SJSA1 (cell line): ENCODE measurements around the gene MTA2. TPM values are rescaled to one million over a fixed set of nuclear protein-coding genes. Genes with fewer than 3 reads are reported as not detected.
"Not testable (repeated sequence)": the region's sequence is repeated elsewhere in the genome, so short reads cannot be mapped to it uniquely, and the experiment has no call there.

Source experiments
- DNase-seq, 2 experiments: peaks; one replicate each; pipeline ENCODE4 v3.0.0-alpha.2; 2015 to 2020; ENCODE audit warnings: low spot score in 2 of 2, low read depth in 1 of 2
- H3K27ac ChIP-seq: fragments of 250-450 bp; sonication (Bioruptor Pico); 2 replicates; pipeline ENCODE4 v1.5.1; 2020; ENCODE audit warnings: mild to moderate bottlenecking, moderate library complexity
- H3K27me3 ChIP-seq: fragments of 250-450 bp; sonication (Bioruptor Pico); replicated peaks from 2 replicates; pipeline ENCODE4 v1.5.1; 2020; ENCODE audit warnings: mild to moderate bottlenecking, moderate library complexity
- H3K36me3 ChIP-seq: fragments of 250-450 bp; sonication (Bioruptor Pico); 2 replicates; pipeline ENCODE4 v1.5.1; 2020; ENCODE audit warnings: mild to moderate bottlenecking
- H3K4me1 ChIP-seq: fragments of 250-450 bp; sonication (Bioruptor Pico); replicated peaks from 2 replicates; pipeline ENCODE4 v1.6.1; 2021; ENCODE audit warnings: mild to moderate bottlenecking
- H3K4me3 ChIP-seq: fragments of 250-450 bp; sonication (Bioruptor Pico); 2 replicates; pipeline ENCODE4 v1.5.1; 2020; ENCODE audit warnings: mild to moderate bottlenecking
- H3K9me3 ChIP-seq: fragments of 250-450 bp; sonication (Bioruptor Pico); replicated peaks from 2 replicates; pipeline ENCODE4 v1.5.1; 2020; ENCODE audit warnings: mild to moderate bottlenecking
- total RNA-seq: library from RNA; depleted of rRNA; stranded (reverse); fragments of >200 nt; shearing (Covaris generic); gene quantifications from 2 replicates; pipeline ENCODE4 v1.2.3, GENCODE V29; 2014; rRNA removed

The MTA2 gene
- 128 and 214 TPM in 2 replicates for total RNA-seq

DNA sequence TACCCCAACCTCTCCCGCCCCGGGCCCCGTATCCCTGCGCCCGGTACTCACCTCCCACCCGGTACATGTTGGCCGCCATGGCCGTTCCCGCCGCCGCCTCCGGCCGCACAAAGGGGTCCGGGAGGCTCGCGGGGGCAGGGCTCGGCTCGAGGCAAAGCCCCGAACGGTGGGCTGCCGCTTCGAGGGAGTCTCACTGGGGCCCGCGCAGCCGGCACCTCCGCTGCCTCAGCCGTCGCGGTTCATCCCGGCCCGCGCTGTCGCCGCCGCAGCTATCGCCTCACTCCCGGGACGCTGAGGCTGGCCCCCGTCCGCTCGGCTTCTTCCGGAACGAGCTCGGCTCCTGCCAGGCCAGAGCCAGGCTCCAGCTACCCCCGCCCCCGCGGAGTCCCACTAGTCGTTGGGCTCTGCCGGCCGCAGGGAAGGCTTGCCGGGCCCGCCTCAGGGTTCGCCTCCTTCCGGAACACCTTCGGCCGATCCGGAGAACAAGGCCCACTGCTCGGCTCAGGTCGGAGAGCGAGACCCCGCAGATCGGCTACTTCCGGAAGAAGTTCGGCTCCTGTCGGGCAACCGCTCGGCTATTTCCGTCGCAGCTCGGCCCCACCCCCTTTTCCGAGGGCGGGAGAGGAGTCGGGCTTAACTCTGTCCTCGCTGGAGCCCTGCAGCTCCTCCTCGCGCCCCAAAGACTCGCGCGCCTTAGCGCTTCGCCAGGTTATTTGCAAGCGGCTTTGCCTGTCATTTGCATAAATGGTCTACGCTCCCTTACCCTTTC lies at the start of gene MTA2:
Gene MTA2, minus strand, starts transcription at position 494 of the 769 bp plus-strand sequence. Its CDS starts 415 bp downstream, at position 79.
- H3K4me1 ChIP-seq, result peaks cover 28% of the 10 kb centered on the region
- H3K27ac ChIP-seq, result peak within 1 kb of the TSS; percentile 71
- no peaks in the 10 kb centered on the region for H3K9me3 ChIP-seq
- no peaks in the 10 kb centered on the region for H3K27me3 ChIP-seq
- H3K36me3 ChIP-seq, result peaks cover 68% of the 10 kb centered on the region
- peak within 1 kb of the TSS; percentile 90 for H3K4me3 ChIP-seq
- DNase-seq, result peak; percentile 100

DNA sequence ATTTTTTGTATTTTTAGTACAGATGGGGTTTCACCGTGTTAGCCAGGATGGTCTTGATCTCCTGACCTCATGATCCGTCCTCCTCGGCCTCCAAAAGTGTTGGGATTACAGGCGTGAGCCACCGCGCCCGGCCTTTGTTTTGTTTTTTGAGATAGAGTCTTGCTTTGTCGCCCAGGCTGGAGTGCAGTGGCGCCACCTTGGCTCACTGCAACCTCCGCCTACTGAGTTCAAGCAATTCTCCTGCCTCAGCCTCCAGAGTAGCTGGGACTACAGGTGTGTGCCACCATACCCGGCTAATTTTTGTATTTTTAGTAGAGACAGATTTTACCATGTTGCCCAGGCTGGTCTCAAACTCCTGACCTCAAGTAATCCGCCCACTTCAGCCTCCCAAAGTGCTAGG lies 48.6 kb upstream of the MTA2 start:
- DNase-seq, H3K27ac ChIP-seq, H3K27me3 ChIP-seq, H3K4me3 ChIP-seq, H3K9me3 ChIP-seq: not testable (repeated sequence)
- Histone ChIP-seq H3K4me1 (peaks cover 16% of the 10 kb centered on the region), H3K36me3 (peaks cover 49% of the 10 kb centered on the region)

DNA sequence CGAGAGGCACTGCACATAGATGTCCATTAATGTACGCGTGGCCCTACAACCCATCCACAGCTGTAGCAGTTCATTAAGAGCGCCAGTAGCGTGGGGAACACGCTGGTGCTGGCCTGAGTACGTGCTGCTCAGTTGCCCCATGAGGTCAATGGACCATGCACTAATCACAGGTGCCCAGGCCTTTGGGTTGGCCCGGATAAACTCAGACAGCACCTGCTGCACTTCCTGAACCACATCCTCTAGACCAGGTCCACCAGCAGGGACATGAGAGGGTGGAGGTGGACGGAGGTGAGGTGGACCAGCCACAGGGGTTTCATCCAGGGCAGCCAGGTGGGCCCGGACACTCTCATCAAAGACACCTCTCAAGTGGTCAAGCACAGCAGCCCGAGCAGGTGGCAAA lies 47.8 kb upstream of the MTA2 start:
- DNase-seq, result no peak
- Histone ChIP-seq H3K9me3 (no peaks in the 10 kb centered on the region; the same call in 1 of the 2 replicates), H3K27me3 (no peaks in the 10 kb centered on the region), H3K4me3 (no peak overlapping the region), H3K27ac (no peak overlapping the region), H3K4me1 (peaks cover 20% of the 10 kb centered on the region), H3K36me3 (peaks cover 56% of the 10 kb centered on the region)

DNA sequence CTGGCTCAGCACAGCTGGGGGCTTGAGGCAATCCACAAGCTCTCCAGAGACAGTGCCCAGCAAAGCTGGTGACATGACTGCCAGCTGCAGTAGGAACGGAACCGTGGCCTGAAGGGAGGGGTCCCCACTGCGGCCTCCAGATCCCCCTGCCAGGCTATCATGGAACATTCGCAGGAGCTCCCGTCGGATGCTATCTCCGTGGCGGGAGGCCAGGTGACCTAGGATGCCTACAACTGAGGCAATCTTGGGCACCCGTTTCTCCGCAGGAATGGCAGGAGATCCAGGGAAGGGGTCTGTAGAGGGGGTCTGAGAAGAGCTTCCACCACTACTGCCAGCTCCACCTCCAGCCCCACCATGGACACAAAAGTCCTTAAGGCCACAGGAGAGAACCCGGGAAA lies 47.3 kb upstream of the MTA2 start:
- no peak overlapping the region for H3K27ac ChIP-seq
- H3K27me3 ChIP-seq, result no peaks in the 10 kb centered on the region
- no peak overlapping the region for H3K4me3 ChIP-seq
- peaks cover 61% of the 10 kb centered on the region for H3K36me3 ChIP-seq
- H3K9me3 ChIP-seq, result no peaks in the 10 kb centered on the region; the same call in 1 of the 2 replicates
- no peak for DNase-seq
- peaks cover 15% of the 10 kb centered on the region for H3K4me1 ChIP-seq

DNA sequence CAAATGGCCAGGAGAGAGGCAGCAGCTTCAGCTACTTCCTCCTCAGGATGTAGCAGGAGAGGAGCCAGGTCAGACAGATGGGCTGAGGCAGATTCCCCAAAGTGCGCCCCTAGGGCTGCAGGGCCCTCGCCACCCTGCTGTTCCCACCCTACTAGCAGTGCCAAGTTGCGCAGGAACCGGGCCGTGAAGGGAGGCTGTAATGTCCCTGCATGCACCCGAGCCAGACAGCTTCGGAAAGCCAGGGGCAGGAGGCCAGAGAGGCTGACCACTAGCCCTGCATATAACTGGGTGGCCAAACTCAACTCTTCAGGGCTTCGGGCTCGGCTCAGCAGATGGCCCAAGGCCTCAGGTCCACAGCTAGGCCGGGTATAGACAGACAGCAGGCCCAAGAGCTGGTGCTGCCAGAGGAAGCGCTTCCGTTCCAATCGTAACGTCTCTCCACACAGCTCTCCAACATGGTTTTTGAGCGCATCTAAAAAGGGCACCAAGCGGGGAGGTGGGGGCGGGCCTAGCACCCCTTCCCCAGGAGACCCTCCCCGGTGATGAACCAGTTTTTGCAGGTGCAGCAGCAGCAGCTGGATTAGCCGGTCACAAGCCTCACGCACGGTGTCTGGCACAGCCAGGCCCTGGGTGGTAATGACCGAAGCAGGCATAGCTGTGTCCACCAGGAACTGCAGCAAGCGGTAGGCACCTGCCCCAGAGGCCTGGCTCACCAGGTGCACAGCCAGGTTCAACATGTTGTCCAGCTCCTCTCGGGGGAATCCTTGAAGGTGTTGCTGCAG lies 46.7 kb upstream of the MTA2 start:
- no peak for DNase-seq
- no peak overlapping the region for H3K27ac ChIP-seq
- peaks cover 15% of the 10 kb centered on the region for H3K4me1 ChIP-seq
- no peaks in the 10 kb centered on the region for H3K27me3 ChIP-seq
- H3K9me3 ChIP-seq, result no peaks in the 10 kb centered on the region; the same call in 1 of the 2 replicates
- H3K4me3 ChIP-seq, result no peak overlapping the region
- H3K36me3 ChIP-seq, result peaks cover 67% of the 10 kb centered on the region

DNA sequence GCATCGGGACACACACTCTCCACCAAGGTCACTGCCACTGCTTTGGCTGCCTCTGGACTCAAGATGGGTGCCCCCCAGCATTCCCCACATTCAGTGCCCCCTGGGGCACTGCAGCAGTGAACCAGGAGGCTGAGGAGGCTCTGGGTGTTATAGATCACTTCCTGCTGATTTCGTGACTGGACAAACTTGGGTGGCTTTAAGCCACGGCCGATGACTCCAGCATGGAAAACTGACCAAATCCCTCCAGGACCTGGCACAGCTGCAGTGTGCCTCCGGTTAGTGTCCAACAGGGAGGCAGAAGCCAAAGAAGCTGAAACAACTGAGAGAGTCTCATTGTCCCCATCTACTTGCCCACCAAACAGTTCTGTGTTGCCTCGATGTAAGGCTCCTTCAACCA lies 45.9 kb upstream of the MTA2 start:
- Histone ChIP-seq H3K4me1 (peaks cover 15% of the 10 kb centered on the region), H3K9me3 (no peaks in the 10 kb centered on the region), H3K27ac (no peak overlapping the region), H3K27me3 (no peaks in the 10 kb centered on the region), H3K4me3 (no peak overlapping the region), H3K36me3 (peaks cover 71% of the 10 kb centered on the region)
- no peak for DNase-seq

DNA sequence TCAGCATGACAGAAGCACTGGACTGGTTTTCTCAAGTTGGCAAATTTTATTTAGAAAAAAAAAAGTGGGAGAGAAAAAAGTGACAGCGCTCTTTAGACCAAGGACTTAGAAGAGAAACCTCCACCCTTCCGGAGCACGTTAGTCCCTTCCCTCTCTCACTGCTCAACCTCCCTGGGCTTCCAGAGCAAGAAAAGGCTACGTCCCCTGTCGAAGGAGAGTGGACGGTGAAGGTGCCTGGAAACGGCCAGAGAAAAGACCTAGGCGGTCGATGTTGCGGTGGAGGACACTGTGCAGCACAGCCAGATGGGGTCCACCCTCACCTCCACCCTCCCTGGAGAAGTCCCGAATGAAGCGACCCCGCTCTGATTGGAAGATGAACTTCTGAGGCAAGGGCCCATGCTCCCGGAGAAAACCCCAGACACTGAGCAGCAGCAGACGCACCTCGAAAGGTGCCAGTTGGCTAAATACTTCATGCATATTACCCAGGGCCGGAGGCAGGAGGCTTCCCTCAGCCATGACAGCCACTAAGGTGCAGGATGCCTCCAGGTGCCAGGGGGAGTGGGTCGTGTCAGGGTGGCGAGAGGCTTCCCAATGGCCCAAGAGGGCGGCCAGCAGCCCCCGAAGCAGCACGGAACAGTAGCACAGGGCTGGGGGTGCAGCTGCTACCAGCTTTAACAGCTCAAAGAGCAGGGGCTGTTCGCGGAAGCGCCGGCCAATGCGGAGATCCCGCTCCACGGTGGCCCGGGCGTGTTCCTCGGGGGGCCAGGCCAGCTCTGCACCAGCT lies 45.4 kb upstream of the MTA2 start:
- Histone ChIP-seq H3K27ac (no peak overlapping the region), H3K4me1 (peaks cover 15% of the 10 kb centered on the region), H3K9me3 (no peaks in the 10 kb centered on the region), H3K36me3 (peaks cover 77% of the 10 kb centered on the region), H3K27me3 (no peaks in the 10 kb centered on the region), H3K4me3 (no peak overlapping the region)
- DNase-seq, result no peak

DNA sequence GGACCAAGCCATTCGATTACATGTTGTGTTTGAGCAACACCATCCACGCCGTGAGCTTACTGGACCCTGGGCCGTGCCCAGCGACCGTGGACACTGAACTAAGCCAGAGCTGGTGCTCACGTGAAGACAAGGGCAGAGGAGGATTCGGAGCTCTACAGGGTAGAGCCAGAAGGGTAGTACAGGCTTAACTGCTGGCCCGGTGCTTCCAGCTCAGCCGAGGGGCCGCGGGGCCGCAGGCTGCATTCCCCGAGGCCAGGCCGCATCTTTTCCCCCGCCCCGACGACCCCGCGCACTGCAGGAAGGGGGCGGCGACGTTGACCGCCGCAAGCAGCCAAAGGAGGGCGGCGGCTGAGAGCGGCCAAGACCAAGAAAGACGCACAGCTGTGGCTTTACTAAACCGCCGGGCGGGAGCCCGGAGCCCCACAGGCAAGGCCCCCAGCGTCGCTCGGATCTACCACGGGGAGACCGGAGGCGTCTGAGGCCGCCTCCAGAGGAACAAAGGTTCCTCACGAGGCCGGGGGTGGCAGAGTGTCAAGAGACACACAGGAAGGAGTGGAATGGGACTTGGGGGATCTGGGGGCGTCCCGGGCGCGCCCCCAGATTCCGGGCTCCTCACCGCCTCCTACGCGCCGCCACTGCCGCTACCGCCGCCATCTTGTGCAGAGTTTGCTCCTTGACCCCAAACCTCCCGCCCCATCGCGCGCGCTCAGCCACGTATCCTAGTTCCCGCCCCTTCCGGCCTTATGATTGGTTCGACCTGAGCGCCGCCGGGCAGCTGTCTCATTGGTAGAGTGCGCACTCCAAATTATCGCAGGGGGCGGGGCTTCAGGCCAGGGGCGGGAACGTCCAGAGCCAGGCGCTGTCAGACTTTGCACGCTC lies 44.5 kb upstream of the MTA2 start, which contains the start of gene GANAB:
Gene GANAB, minus strand, starts transcription at position 668 of the 879 bp plus-strand sequence. Its CDS starts 14 bp downstream, at position 654.
- H3K36me3 ChIP-seq, result peaks cover 80% of the 10 kb centered on the region

DNA sequence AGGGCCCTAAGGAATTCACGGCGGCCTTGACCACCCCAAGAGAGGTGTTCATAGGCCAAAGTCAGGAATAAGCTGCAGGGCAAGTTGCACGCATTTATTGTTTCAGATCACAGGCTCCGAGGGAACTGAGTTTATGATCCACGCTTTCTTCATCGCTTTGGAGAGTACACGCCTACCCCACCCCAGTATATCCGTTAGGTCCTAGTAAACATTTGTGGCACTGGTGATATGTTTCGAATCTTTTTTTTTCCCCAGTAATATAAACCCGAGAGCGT lies 43.9 kb upstream of the MTA2 start:
- Histone ChIP-seq H3K9me3 (no peaks in the 10 kb centered on the region), H3K4me1 (peaks cover 15% of the 10 kb centered on the region), H3K36me3 (peaks cover 82% of the 10 kb centered on the region), H3K27me3 (no peaks in the 10 kb centered on the region), H3K4me3 (peak overlapping the region; percentile 77), H3K27ac (peak overlapping the region; percentile 67; the same call in 1 of the 2 replicates)
- no peak for DNase-seq

More for the DNA sequence above, 44.5 kb upstream of the MTA2 start, which contains the start of gene GANAB:
- Histone ChIP-seq H3K4me3 (peak within 1 kb of the TSS; percentile 77), H3K27ac (peak within 1 kb of the TSS; percentile 67), H3K9me3 (no peaks in the 10 kb centered on the region), H3K27me3 (no peaks in the 10 kb centered on the region), H3K4me1 (peaks cover 15% of the 10 kb centered on the region)
- DNase-seq, result peak; percentile 96 to 100

DNA sequence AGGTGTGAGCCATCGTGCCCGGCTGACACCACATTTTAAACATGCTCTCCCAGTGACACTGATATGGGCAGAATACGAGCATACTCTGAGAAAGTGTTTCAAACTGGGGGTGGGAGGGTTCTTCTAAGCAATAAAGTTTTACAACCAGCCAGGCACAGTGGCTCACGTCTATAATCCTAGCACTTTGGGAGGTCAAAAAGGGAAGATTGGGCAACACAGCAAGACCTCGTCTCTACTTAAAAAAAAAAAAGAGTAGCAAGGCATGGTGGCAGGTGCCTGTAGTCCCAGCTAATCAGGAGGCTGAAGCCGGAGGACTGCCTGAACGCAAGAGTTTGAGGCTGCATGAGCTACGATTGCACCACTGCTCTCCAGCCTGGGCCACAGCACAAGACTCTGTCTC lies 42.6 kb upstream of the MTA2 start:
- no peaks in the 10 kb centered on the region for H3K27me3 ChIP-seq
- no peak overlapping the region for H3K4me3 ChIP-seq
- peaks cover 77% of the 10 kb centered on the region for H3K36me3 ChIP-seq
- H3K4me1 ChIP-seq, result peaks cover 15% of the 10 kb centered on the region
- H3K9me3 ChIP-seq, result no peaks in the 10 kb centered on the region
- no peak overlapping the region for H3K27ac ChIP-seq
- no peak for DNase-seq

DNA sequence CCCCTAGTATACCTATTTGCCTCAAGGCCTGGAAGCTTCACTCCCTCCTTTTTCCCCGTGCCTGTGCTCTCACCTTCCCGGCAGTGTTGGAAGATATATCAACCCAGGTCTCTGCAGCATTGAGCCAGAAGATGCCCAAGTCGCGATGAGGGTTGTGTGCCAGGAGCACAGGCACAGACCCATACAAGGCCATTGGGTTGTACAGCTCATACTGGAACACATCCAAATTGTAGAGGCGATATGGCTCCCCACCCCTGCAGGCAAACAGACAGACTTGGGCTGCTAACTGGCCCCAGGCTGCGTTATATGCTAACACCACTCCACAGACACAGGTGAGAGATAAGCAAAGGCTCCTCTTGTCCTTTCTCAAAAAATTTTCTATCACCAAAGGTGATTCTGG lies 30.8 kb upstream of the MTA2 start:
- Histone ChIP-seq H3K27ac (no peak overlapping the region), H3K9me3 (no peaks in the 10 kb centered on the region), H3K27me3 (no peaks in the 10 kb centered on the region), H3K36me3 (peaks cover 100% of the 10 kb centered on the region), H3K4me3 (no peak overlapping the region), H3K4me1 (no peaks in the 10 kb centered on the region)
- no peak for DNase-seq

DNA sequence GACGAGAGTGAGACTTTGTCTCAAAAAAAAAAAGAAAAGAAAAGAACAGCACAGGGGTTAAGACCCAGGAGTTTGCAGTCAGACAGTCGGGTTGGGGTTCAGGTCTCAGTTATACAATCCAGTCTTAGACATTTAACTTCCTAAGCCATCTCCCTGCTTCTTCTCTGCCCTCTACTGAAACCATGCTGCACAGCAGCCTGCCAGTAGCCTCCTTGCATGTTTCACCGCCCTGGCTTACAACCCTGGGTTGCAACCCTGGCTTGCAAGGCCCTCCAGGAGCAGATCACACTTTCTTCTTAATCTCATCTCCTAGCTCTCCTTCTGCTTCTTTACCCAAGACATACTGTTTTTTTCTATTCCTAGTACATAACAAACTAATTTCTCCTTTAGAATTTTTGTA lies 26.0 kb upstream of the MTA2 start:
- no peak for DNase-seq

More for the DNA sequence above, 26.0 kb upstream of the MTA2 start:
- H3K27ac ChIP-seq, result no peak overlapping the region
- no peaks in the 10 kb centered on the region for H3K9me3 ChIP-seq
- H3K4me3 ChIP-seq, result no peak overlapping the region
- no peaks in the 10 kb centered on the region for H3K27me3 ChIP-seq
- H3K36me3 ChIP-seq, result peaks cover 84% of the 10 kb centered on the region
- H3K4me1 ChIP-seq, result no peaks in the 10 kb centered on the region
